IMR-90 (cell line): ENCODE data around the gene VIT. TPM values are rescaled to one million over a fixed set of nuclear protein-coding genes. Genes with fewer than 3 reads are reported as not detected.
A peak's percentile ranks its signal among the peaks of the same experiment; 100 is the strongest.

Experiments
- ATAC-seq: fragments of 200-7000 bp; cut with Tn5 transposase; 2 replicates; pipeline ENCODE4 v1.9.1; 2020; ENCODE audit warnings: low read depth, mild to moderate bottlenecking, moderate library complexity
- BruUV-seq: library from RNA; stranded (reverse); fragments of 400-500 nt; replicated peaks from 2 replicates; lab custom pipeline; 2021; lab: Mats Ljungman, UMichigan
- CTCF ChIA-PET: fragments of 300-600 bp; formaldehyde crosslinking; extraction: SDS; loops from one replicate; lab custom pipeline; 2021; ENCODE audit warnings: antibody characterized with exemption; lab: Yijun Ruan, JAX
- POLR2A ChIA-PET: fragments of 300-600 bp; sonication (Branson Sonifier 250); formaldehyde crosslinking; loops from one replicate; lab custom pipeline; 2022; ENCODE audit warnings: antibody characterized with exemption; ENCODE audit not compliant: unreplicated experiment; lab: Charles Lee
- DNase-seq: peaks from one replicate; pipeline ENCODE4 v3.0.0; 2013
- H2AFZ ChIP-seq: replicated peaks from 2 replicates; pipeline ENCODE3; 2013; ENCODE audit warnings: low read length, mild to moderate bottlenecking; ENCODE audit not compliant: poor library complexity
- H2AK5ac ChIP-seq: 2 replicates; pipeline ENCODE4 v1.6.1; 2013; ENCODE audit warnings: low read depth, low read length, inconsistent platforms
- H2AK9ac ChIP-seq: replicated peaks from 2 replicates; pipeline ENCODE3; 2013; ENCODE audit warnings: mild to moderate bottlenecking, low read depth, low read length, moderate library complexity; ENCODE audit not compliant: poor library complexity
- H2BK120ac ChIP-seq: 2 replicates; pipeline ENCODE4 v1.6.1; 2013; ENCODE audit warnings: low read depth, low read length, inconsistent platforms
- H2BK15ac ChIP-seq: 3 replicates; pipeline ENCODE4 v1.6.1; 2013; ENCODE audit warnings: low read depth, low read length, inconsistent platforms
- H2BK20ac ChIP-seq: 2 replicates; pipeline ENCODE4 v1.6.1; 2013; ENCODE audit warnings: low read depth, mild to moderate bottlenecking, inconsistent platforms, low read length, moderate library complexity
- H2BK5ac ChIP-seq: 2 replicates; pipeline ENCODE4 v1.6.1; 2013; ENCODE audit warnings: mild to moderate bottlenecking, low read depth, low read length, inconsistent platforms; ENCODE audit not compliant: poor library complexity, severe bottlenecking
- H3K14ac ChIP-seq: replicated peaks from 2 replicates; pipeline ENCODE4 v1.6.1; 2013; ENCODE audit warnings: low read depth, low read length, inconsistent platforms
- H3K18ac ChIP-seq: 2 replicates; pipeline ENCODE4 v1.6.1; 2013; ENCODE audit warnings: low read depth, low read length, control low read depth
- H3K23ac ChIP-seq: 2 replicates; pipeline ENCODE4 v1.6.1; 2013; ENCODE audit warnings: low read depth, low read length, inconsistent platforms
- H3K27ac ChIP-seq: 2 replicates; pipeline ENCODE4 v1.5.1; 2013; ENCODE audit warnings: mild to moderate bottlenecking, control low read depth, low read length; ENCODE audit not compliant: insufficient read depth
- H3K27me3 ChIP-seq: 2 replicates; pipeline ENCODE4 v1.6.1; 2013; ENCODE audit warnings: low read length; ENCODE audit not compliant: control insufficient read depth, insufficient read depth
- H3K36me3 ChIP-seq: 2 replicates; pipeline ENCODE4 v1.6.1; 2013; ENCODE audit warnings: low read length, mixed read lengths; ENCODE audit not compliant: control insufficient read depth, insufficient read depth
- H3K4ac ChIP-seq: 2 replicates; pipeline ENCODE4 v1.6.1; 2013; ENCODE audit warnings: low read depth, low read length, inconsistent platforms
- H3K4me1 ChIP-seq: 2 replicates; pipeline ENCODE4 v1.6.1; 2013; ENCODE audit warnings: low read length, mixed read lengths; ENCODE audit not compliant: control insufficient read depth, insufficient read depth
- H3K4me2 ChIP-seq: 2 replicates; pipeline ENCODE4 v1.6.1; 2013; ENCODE audit warnings: low read depth, mild to moderate bottlenecking, control low read depth, low read length, moderate library complexity
- H3K4me3 ChIP-seq: 2 replicates; pipeline ENCODE4 v1.5.1; 2013; ENCODE audit warnings: low read depth, mild to moderate bottlenecking, control low read depth, low read length, moderate library complexity; ENCODE audit not compliant: insufficient read depth
- H3K56ac ChIP-seq: 2 replicates; pipeline ENCODE4 v1.6.1; 2013; ENCODE audit warnings: low read length, inconsistent platforms; ENCODE audit not compliant: insufficient read depth; ENCODE audit errors: extremely low read depth
- H3K79me1 ChIP-seq, 2 experiments: 2 replicates each; pipeline ENCODE4 v1.6.1; 2013; ENCODE audit warnings: low read length in 2 of 2, inconsistent platforms in 1 of 2, low read depth in 1 of 2
- H3K9ac ChIP-seq: 2 replicates; pipeline ENCODE4 v1.6.1; 2013; ENCODE audit warnings: low read depth, low read length, control low read depth
- H3K9me1 ChIP-seq: 2 replicates; pipeline ENCODE4 v1.6.1; 2013; ENCODE audit warnings: low read length, inconsistent platforms; ENCODE audit not compliant: insufficient read depth
- H3K9me3 ChIP-seq: 2 replicates; pipeline ENCODE4 v1.6.1; 2013; ENCODE audit warnings: low read length; ENCODE audit not compliant: control insufficient read depth, insufficient read depth
- H4K20me1 ChIP-seq: 2 replicates; pipeline ENCODE4 v1.6.1; 2013; ENCODE audit warnings: low read length, inconsistent platforms; ENCODE audit not compliant: insufficient read depth
- H4K5ac ChIP-seq: 2 replicates; pipeline ENCODE4 v1.6.1; 2013; ENCODE audit warnings: mild to moderate bottlenecking, low read depth, low read length, control low read depth
- H4K8ac ChIP-seq, 2 experiments: 2 replicates each; pipeline ENCODE4 v1.6.1; 2013; ENCODE audit warnings: low read depth in 2 of 2, low read length in 2 of 2, control low read depth in 1 of 2, inconsistent platforms in 1 of 2
- H4K91ac ChIP-seq: 2 replicates; pipeline ENCODE4 v1.6.1; 2013; ENCODE audit warnings: low read depth, low read length, inconsistent platforms; ENCODE audit not compliant: insufficient read depth
- BHLHE40 ChIP-seq: fragments of 150-350 bp; IDR thresholded peaks from 2 replicates; pipeline ENCODE4 v1.6.1; 2016; ENCODE audit warnings: mild to moderate bottlenecking, low read depth, low read length
- ELK1 ChIP-seq: fragments of 150-350 bp; IDR thresholded peaks from 2 replicates; pipeline ENCODE4 v1.6.1; 2016; ENCODE audit warnings: low read depth, mild to moderate bottlenecking, low read length, moderate library complexity, borderline replicate concordance
- FOS ChIP-seq: fragments of 150-350 bp; IDR thresholded peaks from 2 replicates; pipeline ENCODE4 v1.6.1; 2016; ENCODE audit warnings: low read depth, low read length
- MAZ ChIP-seq: IDR thresholded peaks from 2 replicates; pipeline ENCODE4 v1.6.1; 2012; ENCODE audit warnings: low read depth, mild to moderate bottlenecking, low read length, improper control_type of control experiment, moderate library complexity, borderline replicate concordance
- MXI1 ChIP-seq: IDR thresholded peaks from 2 replicates; pipeline ENCODE4 v1.6.1; 2012; ENCODE audit warnings: low read depth, mild to moderate bottlenecking, low read length, moderate library complexity, borderline replicate concordance
- NFE2L2 ChIP-seq: fragments of 150-350 bp; IDR thresholded peaks from 2 replicates; pipeline ENCODE4 v1.6.1; 2016; ENCODE audit warnings: low read depth, mild to moderate bottlenecking, low read length
- POLR2A ChIP-seq: IDR thresholded peaks from 2 replicates; pipeline ENCODE4 v1.6.1; 2012; ENCODE audit warnings: mild to moderate bottlenecking, low read depth, low read length
- RAD21 ChIP-seq: IDR thresholded peaks from 2 replicates; pipeline ENCODE4 v1.6.1; 2012; ENCODE audit warnings: low read length, improper control_type of control experiment
- RFX5 ChIP-seq: IDR thresholded peaks from 2 replicates; pipeline ENCODE4 v1.8.0; 2012; ENCODE audit warnings: low read depth, mild to moderate bottlenecking, low read length, moderate library complexity
- SMC3 ChIP-seq: fragments of 150-350 bp; IDR thresholded peaks from 2 replicates; pipeline ENCODE4 v1.6.1; 2016; ENCODE audit warnings: low read depth, mild to moderate bottlenecking, antibody characterized with exemption, low read length, moderate library complexity
- WGBS, 2 experiments: methylation state at CpG; one replicate each; pipeline versions ENCODE4 v1.1.5 to v1.1.7; 2013; ENCODE audit warnings: missing lambda C conversion rate in 2 of 2; ENCODE audit not compliant: insufficient read length in 1 of 2; ENCODE audit errors: extremely low coverage in 2 of 2; 5-methylcytosine and 5-hydroxymethylcytosine counted together
- dilution Hi-C: fragments of 300-500 bp; cut with HindIII; formaldehyde crosslinking; loops from one replicate; pipeline ENCODE4 v1.14.3; 2018; ENCODE audit warnings: low sequenced_read_pairs; ENCODE audit not compliant: unreplicated experiment
- in situ Hi-C: fragments of 300-500 bp; cut with MboI; formaldehyde crosslinking; loops from 3 replicates; pipeline ENCODE4 v1.14.3; 2019; ENCODE audit warnings: low sequenced_read_pairs, inconsistent platforms, mixed read lengths
- intact Hi-C: fragments of 100-400 bp; cut with micrococcal nuclease; formaldehyde crosslinking; loops from 2 replicates; pipeline ENCODE4 v1.10.0; 2022
- polyA plus RNA-seq, 3 experiments: library from polyadenylated mRNA; depleted of rRNA; stranded (reverse); fragments of >200 nt; gene quantifications; 2 replicates each; pipeline ENCODE4 v1.2.3, GENCODE V29; 2012; ENCODE audit warnings: low replicate concordance in 1 of 3
- total RNA-seq: library from RNA; depleted of rRNA; stranded (reverse); fragments of >200 nt; gene quantifications from 2 replicates; pipeline ENCODE4 v1.2.3, GENCODE V29; 2012
- TF ChIP-seq, protein P1 (sequence below): conservative IDR thresholded peaks from 2 replicates; pipeline ENCODE4 v1.5.1; 2012; ENCODE audit warnings: mild to moderate bottlenecking, low read depth, low read length, improper control_type of control experiment
- TF ChIP-seq, protein P2 (sequence below): fragments of 150-350 bp; IDR thresholded peaks from 2 replicates; pipeline ENCODE4 v1.6.1; 2017; ENCODE audit warnings: mild to moderate bottlenecking, antibody characterized with exemption, low read length, low read depth

Gene VIT
- total and polyA plus RNA-seq, 2 of the 4 experiments (the other 2 are of a cell fraction) = under 0.01 TPM; not detected in 1

DNA sequence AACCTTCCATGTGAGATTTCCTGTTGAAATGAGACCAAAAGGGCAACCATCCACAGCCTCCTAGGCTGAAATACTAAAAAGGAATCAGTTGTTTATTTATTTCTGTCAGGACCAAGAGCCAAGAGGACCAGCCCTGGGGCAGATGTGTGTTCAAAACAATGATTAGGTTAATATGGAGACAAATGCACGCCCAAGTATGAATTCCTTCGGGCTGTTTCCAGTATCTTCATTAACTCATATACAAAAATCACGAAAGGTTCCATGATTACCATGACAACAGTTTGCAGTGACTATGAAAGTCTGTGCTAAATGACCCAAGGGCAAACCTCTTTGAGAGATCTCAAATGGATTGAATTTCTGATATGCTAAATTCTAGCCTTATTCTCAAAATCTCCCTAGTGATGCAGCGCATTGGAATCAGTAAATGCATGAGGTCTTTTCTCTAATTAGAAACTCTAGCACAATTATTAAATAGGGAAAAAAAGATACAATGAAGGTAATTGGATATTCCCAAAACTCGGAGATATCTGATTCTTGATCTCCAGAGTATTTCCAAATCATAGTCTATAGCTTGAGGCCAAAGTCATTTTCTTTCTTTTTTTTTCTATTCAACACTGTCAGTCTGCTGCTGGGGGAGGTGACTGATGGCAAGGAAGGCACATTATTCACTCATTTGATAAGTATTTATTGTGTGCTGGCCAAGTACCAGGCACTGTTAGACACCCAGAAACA is 35.6 kb downstream of the VIT start:
- H2AFZ ChIP-seq = no peak overlapping the region
- no peak overlapping the region for H3K4me2 ChIP-seq
- no peak overlapping the region for H2BK5ac ChIP-seq
- no peak overlapping the region for H3K56ac ChIP-seq
- H4K8ac ChIP-seq = no peak overlapping the region
- H3K27ac ChIP-seq = no peak overlapping the region
- no peaks in the 10 kb centered on the region for H3K36me3 ChIP-seq
- WGBS, 2 experiments = no CpG with 5 or more reads among the region's 5 CpGs
- H3K14ac ChIP-seq = no peak overlapping the region
- peaks cover 7% of the 10 kb centered on the region for H3K27me3 ChIP-seq
- intact Hi-C loops = no loop called here
- H3K4me1 ChIP-seq = no peaks in the 10 kb centered on the region
- no peak overlapping the region for H2BK20ac ChIP-seq
- H3K4ac ChIP-seq = no peak overlapping the region
- no peak overlapping the region for H2BK15ac ChIP-seq
- H2AK9ac ChIP-seq = no peak overlapping the region
- in situ Hi-C loops = no loop called here
- no peak overlapping the region for H4K5ac ChIP-seq
- dilution Hi-C loops = no loop called here
- ChIA-PET CTCF (interaction anchor here (1.0 kb wide), 1 partner anchor 18 kb away, joined by 3 read pairs; no protein-coding TSS in a partner anchor), POLR2A (no interaction called here)
- no peak overlapping the region for H3K9ac ChIP-seq
- BruUV-seq = no TSS peak
- 0 out of 2 replicates have a peak, but pooled peaks cover 4% of the 10 kb centered on the region for H3K9me3 ChIP-seq
- no peaks in the 10 kb centered on the region for H3K79me1 ChIP-seq
- TF ChIP-seq RAD21 = no peak
- no peak for TF ChIP-seq SMC3
- TF ChIP-seq, protein P1, sequence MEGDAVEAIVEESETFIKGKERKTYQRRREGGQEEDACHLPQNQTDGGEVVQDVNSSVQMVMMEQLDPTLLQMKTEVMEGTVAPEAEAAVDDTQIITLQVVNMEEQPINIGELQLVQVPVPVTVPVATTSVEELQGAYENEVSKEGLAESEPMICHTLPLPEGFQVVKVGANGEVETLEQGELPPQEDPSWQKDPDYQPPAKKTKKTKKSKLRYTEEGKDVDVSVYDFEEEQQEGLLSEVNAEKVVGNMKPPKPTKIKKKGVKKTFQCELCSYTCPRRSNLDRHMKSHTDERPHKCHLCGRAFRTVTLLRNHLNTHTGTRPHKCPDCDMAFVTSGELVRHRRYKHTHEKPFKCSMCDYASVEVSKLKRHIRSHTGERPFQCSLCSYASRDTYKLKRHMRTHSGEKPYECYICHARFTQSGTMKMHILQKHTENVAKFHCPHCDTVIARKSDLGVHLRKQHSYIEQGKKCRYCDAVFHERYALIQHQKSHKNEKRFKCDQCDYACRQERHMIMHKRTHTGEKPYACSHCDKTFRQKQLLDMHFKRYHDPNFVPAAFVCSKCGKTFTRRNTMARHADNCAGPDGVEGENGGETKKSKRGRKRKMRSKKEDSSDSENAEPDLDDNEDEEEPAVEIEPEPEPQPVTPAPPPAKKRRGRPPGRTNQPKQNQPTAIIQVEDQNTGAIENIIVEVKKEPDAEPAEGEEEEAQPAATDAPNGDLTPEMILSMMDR = no peak
- TF ChIP-seq, protein P2, sequence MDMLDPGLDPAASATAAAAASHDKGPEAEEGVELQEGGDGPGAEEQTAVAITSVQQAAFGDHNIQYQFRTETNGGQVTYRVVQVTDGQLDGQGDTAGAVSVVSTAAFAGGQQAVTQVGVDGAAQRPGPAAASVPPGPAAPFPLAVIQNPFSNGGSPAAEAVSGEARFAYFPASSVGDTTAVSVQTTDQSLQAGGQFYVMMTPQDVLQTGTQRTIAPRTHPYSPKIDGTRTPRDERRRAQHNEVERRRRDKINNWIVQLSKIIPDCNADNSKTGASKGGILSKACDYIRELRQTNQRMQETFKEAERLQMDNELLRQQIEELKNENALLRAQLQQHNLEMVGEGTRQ = no peak
- no peak for TF ChIP-seq FOS
- TF ChIP-seq RFX5 = no peak
- TF ChIP-seq MXI1 = no peak
- TF ChIP-seq POLR2A = no peak
- TF ChIP-seq ELK1 = no peak
- TF ChIP-seq MAZ = no peak
- TF ChIP-seq BHLHE40 = no peak
- no peak for TF ChIP-seq NFE2L2
- H3K18ac ChIP-seq = no peak overlapping the region
- ATAC-seq = peak; percentile 51
- H2AK5ac ChIP-seq = no peak overlapping the region
- H3K9me1 ChIP-seq = no peaks in the 10 kb centered on the region; the same call in 1 of the 2 replicates
- DNase-seq = peak; percentile 30
- H3K4me3 ChIP-seq = no peak overlapping the region
- H3K23ac ChIP-seq = no peak overlapping the region
- no peak overlapping the region for H2BK120ac ChIP-seq
- H4K91ac ChIP-seq = no peak overlapping the region
- H4K20me1 ChIP-seq = no peaks in the 10 kb centered on the region
